Measurements from ENCODE around the gene MPZL3. TPM values are rescaled to one million over a fixed set of nuclear protein-coding genes. Genes with fewer than 3 reads are reported as not detected.

Gene MPZL3
- total RNA-seq, 2 experiments from 2014 or later, result 29.3 to 30.5 TPM

DNA sequence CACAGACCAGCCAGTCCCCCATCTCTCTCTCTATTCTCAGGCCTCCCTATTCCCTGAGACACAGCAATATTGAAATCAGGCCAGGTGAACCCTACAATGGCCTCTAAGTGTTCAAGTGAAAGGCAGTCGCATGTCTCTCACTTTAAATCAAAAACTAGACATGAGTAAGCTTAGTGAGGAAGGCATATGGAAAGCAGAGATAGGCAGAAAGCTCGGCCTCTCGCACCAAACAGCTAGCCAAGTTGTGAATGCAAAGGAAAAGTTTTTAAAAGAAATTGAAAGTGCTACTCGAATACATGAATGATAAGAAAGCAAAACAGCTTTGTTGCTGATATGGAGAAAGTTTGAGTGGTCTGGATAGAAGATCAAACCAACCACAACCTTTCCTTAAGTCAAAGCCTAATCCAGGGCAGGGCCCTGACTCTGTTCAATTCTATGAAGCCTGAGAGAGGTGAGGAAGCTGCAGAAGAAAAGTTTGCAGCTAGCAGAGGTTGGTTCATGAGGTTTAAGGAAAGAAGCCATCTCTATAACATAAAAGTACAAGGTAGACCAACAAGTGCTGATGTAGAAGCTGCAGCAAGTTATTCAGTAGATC lies 31.7 kb upstream of the MPZL3 start:
- Mint-ChIP-seq H3K36me3 (ENCODE audit: low read depth) (no peaks in the 10 kb centered on the region), H3K9me3 (no peaks in the 10 kb centered on the region), H3K27me3 (ENCODE audit: low read depth) (no peaks in the 10 kb centered on the region), H3K4me1 (ENCODE audit: low read depth) (peaks cover 51% of the 10 kb centered on the region), H3K4me3 (no peak overlapping the region), H3K27ac (peak overlapping the region; percentile 75)
- intact Hi-C loops (cut with micrococcal nuclease), result no loop called here
- DNase-seq, result peak; percentile 55
- CTCF ChIA-PET, result interaction anchor here (0.9 to 2.7 kb wide), 10 partner anchors 8 to 86 kb away, joined by 3 to 13 read pairs (median 4); partner anchors contain the start of genes JAML and MPZL2

GRCh38 chr11:118283037-118283636 lies 31.0 kb upstream of the MPZL3 start:
- no peak overlapping the region for H3K4me3 Mint-ChIP-seq
- H3K27me3 Mint-ChIP-seq (ENCODE audit: low read depth), result no peaks in the 10 kb centered on the region
- peak overlapping the region; percentile 75 for H3K27ac Mint-ChIP-seq
- DNase-seq, result no peak
- CTCF ChIA-PET, result interaction anchor here (0.9 to 2.7 kb wide), 12 partner anchors 12 to 85 kb away, joined by 3 to 13 read pairs (median 4); partner anchors contain the start of gene MPZL2
- H3K4me1 Mint-ChIP-seq (ENCODE audit: low read depth), result peaks cover 51% of the 10 kb centered on the region
- intact Hi-C loops (cut with micrococcal nuclease), result no loop called here
- H3K36me3 Mint-ChIP-seq (ENCODE audit: low read depth), result no peaks in the 10 kb centered on the region
- H3K9me3 Mint-ChIP-seq, result no peaks in the 10 kb centered on the region

- no peak overlapping the region for H3K4me3 Mint-ChIP-seq
- CTCF ChIA-PET, result interaction anchor here (1.1 to 1.9 kb wide), 7 partner anchors 13 to 84 kb away, joined by 3 to 8 read pairs (median 4); partner anchors contain the start of gene MPZL2
- no peak overlapping the region for H3K27ac Mint-ChIP-seq
- intact Hi-C loops (cut with micrococcal nuclease), result no loop called here
- no peaks in the 10 kb centered on the region for H3K27me3 Mint-ChIP-seq (ENCODE audit: low read depth)
- H3K36me3 Mint-ChIP-seq (ENCODE audit: low read depth), result no peaks in the 10 kb centered on the region
- H3K9me3 Mint-ChIP-seq, result no peaks in the 10 kb centered on the region
- H3K4me1 Mint-ChIP-seq (ENCODE audit: low read depth), result peaks cover 51% of the 10 kb centered on the region
- no peak for DNase-seq
These were observed 30.4 kb upstream of the MPZL3 start for GRCh38 chr11:118282606-118283005.

- Mint-ChIP-seq H3K27me3 (ENCODE audit: low read depth) (no peaks in the 10 kb centered on the region), H3K4me1 (ENCODE audit: low read depth) (peaks cover 56% of the 10 kb centered on the region), H3K4me3 (no peak overlapping the region), H3K36me3 (ENCODE audit: low read depth) (no peaks in the 10 kb centered on the region), H3K9me3 (no peaks in the 10 kb centered on the region), H3K27ac (no peak overlapping the region)
- intact Hi-C loops (cut with micrococcal nuclease), result no loop called here
- peak; percentile 58 for DNase-seq
- CTCF ChIA-PET, result interaction anchor here (0.6 to 1.9 kb wide), 6 partner anchors 14 to 109 kb away, joined by 3 to 8 read pairs (median 4); no protein-coding TSS in a partner anchor
These were observed 29.1 kb upstream of the MPZL3 start for GRCh38 chr11:118281284-118281683.

DNA sequence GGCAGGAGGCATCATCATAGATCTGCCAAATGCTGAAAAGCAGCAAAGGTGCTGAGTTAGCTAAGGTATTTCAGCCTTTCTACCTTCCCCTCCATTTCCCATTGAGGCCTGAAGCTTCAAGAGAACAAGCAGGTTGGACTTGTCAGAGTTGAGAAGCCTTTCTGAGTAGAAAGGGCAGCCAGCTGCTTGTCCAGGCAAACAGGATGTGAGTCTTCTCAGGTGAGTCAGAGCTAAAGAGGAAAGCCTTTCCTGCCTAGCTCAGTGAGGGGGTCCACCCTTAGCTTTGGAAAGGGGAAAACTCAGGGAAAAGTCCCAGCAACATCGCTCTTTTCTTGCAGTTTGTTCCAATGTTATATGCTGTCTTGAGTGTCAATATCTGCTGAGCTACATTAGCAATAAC lies 25.1 kb upstream of the MPZL3 start:
- intact Hi-C loops (cut with micrococcal nuclease), result no loop called here
- Mint-ChIP-seq H3K9me3 (no peaks in the 10 kb centered on the region), H3K4me1 (ENCODE audit: low read depth) (peaks cover 52% of the 10 kb centered on the region), H3K4me3 (no peak overlapping the region), H3K27me3 (ENCODE audit: low read depth) (no peaks in the 10 kb centered on the region), H3K36me3 (ENCODE audit: low read depth) (no peaks in the 10 kb centered on the region), H3K27ac (no peak overlapping the region)
- CTCF ChIA-PET, result interaction anchor here (0.7 to 3.0 kb wide), 6 partner anchors 12 to 106 kb away, joined by 3 to 15 read pairs (median 4); partner anchors contain the start of gene MPZL2
- peak; percentile 55 for DNase-seq

GRCh38 chr11:118276422-118276821 lies 24.3 kb upstream of the MPZL3 start:
- Mint-ChIP-seq H3K4me3 (no peak overlapping the region), H3K4me1 (ENCODE audit: low read depth) (peaks cover 46% of the 10 kb centered on the region)

GRCh38 chr11:118275176-118275575 lies 23.0 kb upstream of the MPZL3 start:
- intact Hi-C loops (cut with micrococcal nuclease), result loop anchor here (1.0 kb wide), 1 partner anchor 12 kb away; no protein-coding TSS in a partner anchor
- Mint-ChIP-seq H3K4me1 (ENCODE audit: low read depth) (peaks cover 38% of the 10 kb centered on the region), H3K4me3 (no peak overlapping the region), H3K9me3 (no peaks in the 10 kb centered on the region), H3K27ac (peak overlapping the region; percentile 85), H3K36me3 (ENCODE audit: low read depth) (no peaks in the 10 kb centered on the region), H3K27me3 (ENCODE audit: low read depth) (no peaks in the 10 kb centered on the region)
- CTCF ChIA-PET, result interaction anchor here (0.6 to 3.0 kb wide), 7 partner anchors 9 to 104 kb away, joined by 3 to 15 read pairs (median 4); partner anchors contain the start of gene MPZL2
- no peak for DNase-seq

More at GRCh38 chr11:118276422-118276821, 24.3 kb upstream of the MPZL3 start:
- H3K36me3 Mint-ChIP-seq (ENCODE audit: low read depth), result no peaks in the 10 kb centered on the region
- CTCF ChIA-PET, result interaction anchor here (0.9 to 3.0 kb wide), 4 partner anchors 10 to 105 kb away, joined by 4 to 15 read pairs (median 5); no protein-coding TSS in a partner anchor
- DNase-seq, result no peak
- H3K9me3 Mint-ChIP-seq, result no peaks in the 10 kb centered on the region
- no peaks in the 10 kb centered on the region for H3K27me3 Mint-ChIP-seq (ENCODE audit: low read depth)
- H3K27ac Mint-ChIP-seq, result peak overlapping the region; percentile 85
- intact Hi-C loops (cut with micrococcal nuclease), result no loop called here

GRCh38 chr11:118274186-118274585 lies 22.0 kb upstream of the MPZL3 start:
- no peaks in the 10 kb centered on the region for H3K27me3 Mint-ChIP-seq (ENCODE audit: low read depth)
- H3K9me3 Mint-ChIP-seq, result no peaks in the 10 kb centered on the region
- no peak overlapping the region for H3K4me3 Mint-ChIP-seq
- no peak for DNase-seq
- H3K4me1 Mint-ChIP-seq (ENCODE audit: low read depth), result peaks cover 36% of the 10 kb centered on the region
- no peak overlapping the region for H3K27ac Mint-ChIP-seq
- CTCF ChIA-PET, result interaction anchor here (0.7 to 1.4 kb wide), 2 partner anchors 9 to 76 kb away, joined by 3 to 4 read pairs; no protein-coding TSS in a partner anchor
- no peaks in the 10 kb centered on the region for H3K36me3 Mint-ChIP-seq (ENCODE audit: low read depth)
- intact Hi-C loops (cut with micrococcal nuclease), result no loop called here

DNA sequence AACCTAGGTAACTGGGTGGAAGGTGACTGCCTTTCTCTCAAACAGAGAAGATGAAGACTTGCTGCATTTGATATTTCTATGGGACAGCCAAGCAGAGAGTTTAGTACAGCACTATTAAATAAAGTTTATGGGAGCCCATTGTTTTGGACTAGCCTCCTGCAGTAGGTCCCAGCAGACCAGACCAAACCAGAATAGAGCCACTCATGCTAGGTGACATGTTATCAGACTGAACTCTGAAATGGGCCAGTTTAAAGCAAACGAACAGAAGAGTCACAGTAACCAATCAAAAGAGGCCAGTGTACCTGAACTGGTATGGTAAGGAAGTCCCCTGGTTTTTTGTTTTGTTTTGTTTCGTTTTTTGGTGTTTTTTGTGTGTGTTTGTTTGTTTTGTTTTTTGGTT lies 19.8 kb upstream of the MPZL3 start:
- CTCF ChIA-PET, result interaction anchor here (1.0 kb wide), 1 partner anchor 60 kb away, joined by 3 read pairs; no protein-coding TSS in a partner anchor
- Mint-ChIP-seq H3K4me1 (ENCODE audit: low read depth) (peaks cover 30% of the 10 kb centered on the region), H3K27me3 (ENCODE audit: low read depth) (no peaks in the 10 kb centered on the region), H3K36me3 (ENCODE audit: low read depth) (no peaks in the 10 kb centered on the region), H3K4me3 (no peak overlapping the region), H3K27ac (no peak overlapping the region), H3K9me3 (no peaks in the 10 kb centered on the region)
- DNase-seq, result no peak
- intact Hi-C loops (cut with micrococcal nuclease), result no loop called here

GRCh38 chr11:118267486-118267885 lies 15.3 kb upstream of the MPZL3 start:
- intact Hi-C loops (cut with micrococcal nuclease), result no loop called here
- no peak overlapping the region for H3K4me3 Mint-ChIP-seq
- no peak for DNase-seq
- H3K9me3 Mint-ChIP-seq, result no peaks in the 10 kb centered on the region
- H3K36me3 Mint-ChIP-seq (ENCODE audit: low read depth), result peaks cover 5% of the 10 kb centered on the region
- H3K4me1 Mint-ChIP-seq (ENCODE audit: low read depth), result peaks cover 24% of the 10 kb centered on the region
- no peak overlapping the region for H3K27ac Mint-ChIP-seq
- CTCF ChIA-PET, result interaction anchor here (0.6 to 1.0 kb wide), 2 partner anchors 86 to 94 kb away, joined by 3 read pairs; no protein-coding TSS in a partner anchor
- no peaks in the 10 kb centered on the region for H3K27me3 Mint-ChIP-seq (ENCODE audit: low read depth)

- no peak overlapping the region for H3K4me3 Mint-ChIP-seq
- H3K36me3 Mint-ChIP-seq (ENCODE audit: low read depth), result peaks cover 17% of the 10 kb centered on the region
- no peaks in the 10 kb centered on the region for H3K27me3 Mint-ChIP-seq (ENCODE audit: low read depth)
- CTCF ChIA-PET, result interaction anchor here (0.6 to 2.1 kb wide), 5 partner anchors 9 to 179 kb away, joined by 3 to 7 read pairs (median 5); no protein-coding TSS in a partner anchor
- no peak for DNase-seq
- H3K9me3 Mint-ChIP-seq, result no peaks in the 10 kb centered on the region
- intact Hi-C loops (cut with micrococcal nuclease), result no loop called here
- H3K27ac Mint-ChIP-seq, result no peak overlapping the region
- H3K4me1 Mint-ChIP-seq (ENCODE audit: low read depth), result peaks cover 36% of the 10 kb centered on the region
These were observed 13.8 kb upstream of the MPZL3 start for GRCh38 chr11:118265954-118266353.

All from activated naive CD4-positive, alpha-beta T cell treated with anti-CD3 and anti-CD28 coated beads for 36 hours (primary cell).